Caki2 (cell line): ENCODE measurements around the gene JMY. TPM values are rescaled to one million over a fixed set of nuclear protein-coding genes. Genes with fewer than 3 reads are reported as not detected.

Experiments
- DNase-seq: peaks from one replicate; pipeline ENCODE4 v3.0.0-alpha.2; 2015; ENCODE audit warnings: low read depth
- in situ Hi-C: cut with HindIII; loops from 2 replicates; pipeline ENCODE4 v1.10.0; 2016; ENCODE audit warnings: low sequenced_read_pairs, low pct_unique_long_range_greater_than_20kb, mixed read lengths
- total RNA-seq: library from RNA; depleted of rRNA; stranded (reverse); fragments of >200 nt; shearing (Covaris generic); gene quantifications from 2 replicates; pipeline ENCODE4 v1.2.3, GENCODE V29; 2014; ENCODE audit warnings: low replicate concordance

The JMY gene
- total RNA-seq, 1 experiment from 2014 or later = 6.7 TPM

DNA sequence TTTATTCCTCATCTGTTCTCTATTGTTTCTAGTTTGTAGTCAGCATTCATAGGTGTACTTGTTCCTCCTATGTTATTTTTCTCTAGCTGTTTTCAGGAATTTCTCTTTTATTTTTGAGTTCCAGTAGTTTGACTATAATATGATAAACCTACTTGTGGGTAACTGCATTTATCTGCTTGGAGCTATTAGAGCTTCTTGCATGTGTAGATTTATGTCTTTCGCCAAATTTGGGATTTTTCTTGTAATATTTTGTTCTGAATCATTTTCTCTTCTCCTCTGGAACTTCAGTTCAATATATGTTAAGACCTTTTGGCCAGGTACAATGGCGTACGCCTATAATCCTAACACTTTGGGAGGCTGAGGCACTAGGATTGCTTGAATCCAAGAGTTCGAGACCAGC is 37.4 kb downstream of the JMY start:
- in situ Hi-C loops = no loop called here

DNA sequence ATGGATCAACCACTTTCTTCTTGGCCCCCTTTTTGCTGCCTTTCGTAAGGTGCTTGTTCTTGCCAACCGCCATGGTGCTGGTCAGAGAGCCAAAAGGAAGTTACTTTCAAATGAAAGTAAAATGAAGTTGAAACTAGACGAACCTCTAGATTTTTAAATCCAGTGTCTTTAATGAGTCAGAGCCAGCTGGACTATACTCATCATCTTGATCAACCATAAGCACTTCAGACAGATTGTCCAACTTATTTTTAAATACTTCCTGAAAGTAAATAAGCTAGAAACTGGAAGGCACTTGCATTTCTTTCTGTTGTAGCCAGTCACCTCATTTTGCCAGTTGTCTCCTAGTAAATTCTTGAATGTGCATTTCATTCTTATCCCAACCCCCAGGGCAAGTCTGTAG is 48.9 kb downstream of the JMY start:
- DNase-seq = no peak
- in situ Hi-C loops = no loop called here

More for the DNA sequence above, 37.4 kb downstream of the JMY start:
- DNase-seq = no peak

DNA sequence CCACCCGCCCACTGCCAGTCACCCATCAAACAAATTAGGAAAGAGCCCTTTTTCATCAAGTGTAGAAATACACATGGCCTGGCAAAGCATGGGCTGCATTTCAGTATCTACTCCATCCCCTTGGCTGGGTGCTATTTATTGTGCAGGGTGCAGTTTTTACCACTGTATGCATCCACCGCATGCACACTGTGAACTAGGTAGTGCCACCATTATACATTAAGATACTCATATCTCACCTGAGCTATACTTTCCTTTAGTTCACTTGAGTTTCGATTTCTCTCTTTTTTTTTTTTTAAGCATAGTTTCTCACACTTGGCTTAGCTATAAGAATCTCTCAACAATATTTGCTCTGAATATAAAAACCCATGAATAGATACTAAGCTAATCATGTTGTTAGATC is 49.4 kb downstream of the JMY start:
- no peak for DNase-seq
- in situ Hi-C loops = no loop called here

DNA sequence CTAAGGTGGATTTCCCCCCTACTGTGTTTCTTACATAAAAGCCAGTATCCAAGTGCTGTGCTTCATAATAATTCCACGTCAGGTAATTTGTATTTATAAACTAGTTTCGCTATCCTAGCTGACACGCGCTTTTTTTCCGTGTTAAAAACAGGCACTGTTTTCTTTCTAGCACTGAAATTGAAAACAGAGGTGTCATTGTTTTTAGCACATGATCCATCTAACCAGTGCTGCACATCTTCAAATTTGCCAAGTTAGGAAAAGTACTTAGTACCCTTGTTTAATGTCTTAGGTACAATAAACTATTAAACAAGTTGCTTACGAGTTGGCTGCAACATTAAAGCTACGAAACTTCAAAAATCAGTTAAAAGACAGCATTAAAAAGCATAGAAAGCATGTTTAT is 49.9 kb downstream of the JMY start:
- in situ Hi-C loops = no loop called here
- no peak for DNase-seq

DNA sequence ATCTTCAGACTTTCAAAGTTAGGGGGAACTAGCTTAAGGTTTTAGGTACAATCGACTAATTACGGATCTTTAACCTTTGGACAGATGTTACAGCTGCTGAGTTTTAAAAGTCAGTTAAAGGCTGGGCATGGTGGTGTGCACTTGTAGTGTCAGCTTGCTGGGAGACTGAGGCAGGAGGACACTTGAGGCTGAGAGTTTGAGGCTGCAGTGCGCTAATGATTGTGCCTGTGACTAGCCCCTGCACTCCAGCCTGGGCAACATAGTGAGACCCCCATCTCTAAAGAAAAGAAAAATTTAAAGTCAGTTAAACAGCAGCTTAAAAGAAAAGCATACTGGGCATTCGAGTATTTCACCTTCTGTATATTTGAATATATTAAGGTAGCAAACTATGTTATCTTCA is 51.4 kb downstream of the JMY start:
- in situ Hi-C loops = no loop called here

DNA sequence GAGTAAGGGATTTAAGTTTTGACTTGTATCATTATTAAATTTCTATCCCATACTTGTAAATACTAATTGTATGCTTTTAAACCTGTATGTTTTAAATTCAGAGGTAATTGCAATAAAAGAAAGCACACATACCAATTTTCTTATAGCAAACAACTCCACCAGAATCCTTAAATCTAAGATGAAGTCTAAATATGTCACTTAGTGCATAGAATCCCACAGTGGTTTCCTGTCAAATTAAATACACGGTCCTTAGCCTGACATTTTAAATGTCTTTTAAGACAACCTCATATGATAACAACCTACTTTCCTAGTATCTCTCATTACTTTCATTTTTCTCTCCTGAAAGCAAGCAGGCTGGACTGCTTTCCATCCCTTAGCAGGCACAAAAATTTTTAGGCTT is 52.0 kb downstream of the JMY start:
- no peak for DNase-seq
- in situ Hi-C loops = no loop called here

More for the DNA sequence above, 51.4 kb downstream of the JMY start:
- no peak for DNase-seq

DNA sequence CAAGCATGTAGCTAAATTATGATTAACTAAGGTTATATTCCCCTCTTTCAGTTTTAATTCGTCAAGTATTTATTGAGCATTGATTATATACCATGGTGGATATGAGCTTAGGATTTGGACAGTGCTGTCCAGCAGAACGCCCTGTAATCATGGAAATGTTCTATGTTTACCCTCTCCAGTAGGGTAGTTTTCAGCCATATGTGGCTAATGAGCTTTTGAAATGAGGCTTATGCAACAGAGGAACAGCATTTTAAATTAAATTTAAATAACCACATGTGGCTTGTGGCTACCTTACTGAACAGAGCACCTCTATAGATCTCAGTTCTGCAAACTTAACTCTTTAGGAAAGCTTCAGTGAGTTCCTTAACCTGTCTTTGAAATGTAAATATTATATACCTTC is 59.1 kb downstream of the JMY start:
- DNase-seq = no peak
- in situ Hi-C loops = no loop called here

DNA sequence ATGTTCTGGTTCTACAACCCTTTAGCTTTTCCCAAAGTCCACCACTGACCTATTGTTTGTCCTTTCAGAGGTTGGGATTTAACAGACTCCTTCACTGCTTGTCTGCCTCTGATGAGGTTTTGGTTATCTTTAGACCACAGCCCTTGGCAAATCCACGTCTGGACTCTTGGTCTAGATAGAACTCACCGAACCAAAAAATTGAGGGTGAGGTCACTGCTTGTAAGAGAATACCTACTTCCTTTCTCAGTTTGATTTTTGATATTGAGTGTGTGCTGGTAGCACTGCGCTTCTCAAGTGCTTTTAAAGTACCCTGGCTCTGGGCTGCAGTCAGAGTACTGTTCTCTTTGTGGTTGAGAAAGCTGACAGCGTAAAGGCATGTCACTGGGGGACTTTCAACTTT is 61.7 kb downstream of the JMY start:
- DNase-seq = no peak

DNA sequence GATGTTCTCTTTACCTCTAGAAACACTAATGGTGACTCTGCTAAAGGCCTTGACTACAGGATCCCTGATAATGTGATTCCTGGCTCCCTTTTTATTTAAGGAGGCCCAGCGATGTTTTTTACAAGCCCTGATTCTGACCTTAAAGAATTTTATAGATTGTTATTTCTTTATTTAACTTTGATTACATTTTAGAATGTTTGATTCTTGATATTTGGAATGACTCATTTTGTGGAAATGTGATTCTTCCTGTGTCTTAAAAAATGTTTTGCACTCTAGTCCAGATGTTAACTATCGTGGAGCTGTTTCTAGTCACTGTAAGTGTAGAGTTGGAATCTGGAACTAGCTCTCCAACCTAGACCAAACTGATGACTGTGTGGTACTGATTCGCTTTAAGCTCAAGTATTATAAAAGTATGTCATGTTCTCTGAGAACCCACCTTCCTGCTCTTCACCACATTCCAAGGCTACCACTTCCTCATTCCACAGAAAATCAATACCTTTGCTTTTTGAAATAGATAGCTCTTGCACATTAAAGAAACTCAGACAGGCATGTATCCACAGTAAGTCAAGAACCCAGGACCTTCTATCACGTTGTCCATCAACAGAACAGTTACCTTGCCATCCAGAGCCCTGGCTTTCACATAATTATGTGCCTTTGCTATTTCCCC is 65.2 kb downstream of the JMY start:
- in situ Hi-C loops = no loop called here
- DNase-seq = no peak

More for the DNA sequence above, 61.7 kb downstream of the JMY start:
- in situ Hi-C loops = no loop called here

DNA sequence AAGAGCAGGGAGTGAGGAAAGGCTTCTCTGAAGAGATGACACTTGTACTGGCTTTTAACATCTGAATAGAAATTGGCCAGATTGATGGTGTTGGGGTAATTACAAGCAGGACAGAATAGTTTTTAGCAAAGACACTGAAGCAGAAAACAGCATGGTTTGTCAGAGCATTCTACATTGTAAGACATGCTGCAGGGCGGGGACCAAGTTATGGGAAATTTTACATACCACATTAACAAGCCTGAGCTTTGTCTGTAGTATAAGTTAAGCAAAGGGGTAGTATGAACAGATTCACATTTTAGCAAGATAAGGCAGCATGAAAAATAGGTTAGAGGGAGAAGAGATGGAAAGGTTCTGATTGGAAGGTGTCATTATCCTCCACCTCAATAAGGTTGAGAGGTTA is 66.5 kb downstream of the JMY start:
- DNase-seq = no peak
- in situ Hi-C loops = no loop called here

DNA sequence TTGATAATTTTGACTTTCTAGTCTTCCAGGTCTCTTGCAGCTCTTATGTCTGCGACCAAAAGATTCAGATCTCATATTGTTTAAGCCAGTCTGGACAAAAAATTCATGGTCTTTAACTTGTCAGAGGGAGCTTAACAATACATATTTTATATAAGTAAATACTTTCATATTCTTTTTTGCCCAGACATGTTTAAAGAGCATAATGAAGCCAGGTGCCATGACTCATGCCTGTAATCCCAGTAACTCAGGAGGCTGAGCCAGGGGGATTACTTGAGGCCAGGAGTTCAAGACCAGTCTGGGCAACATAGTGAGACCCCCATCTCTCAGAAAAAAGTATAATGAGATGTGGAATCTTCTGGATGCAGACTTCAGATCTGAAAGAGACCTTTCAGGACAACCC is 69.8 kb downstream of the JMY start:
- in situ Hi-C loops = no loop called here

DNA sequence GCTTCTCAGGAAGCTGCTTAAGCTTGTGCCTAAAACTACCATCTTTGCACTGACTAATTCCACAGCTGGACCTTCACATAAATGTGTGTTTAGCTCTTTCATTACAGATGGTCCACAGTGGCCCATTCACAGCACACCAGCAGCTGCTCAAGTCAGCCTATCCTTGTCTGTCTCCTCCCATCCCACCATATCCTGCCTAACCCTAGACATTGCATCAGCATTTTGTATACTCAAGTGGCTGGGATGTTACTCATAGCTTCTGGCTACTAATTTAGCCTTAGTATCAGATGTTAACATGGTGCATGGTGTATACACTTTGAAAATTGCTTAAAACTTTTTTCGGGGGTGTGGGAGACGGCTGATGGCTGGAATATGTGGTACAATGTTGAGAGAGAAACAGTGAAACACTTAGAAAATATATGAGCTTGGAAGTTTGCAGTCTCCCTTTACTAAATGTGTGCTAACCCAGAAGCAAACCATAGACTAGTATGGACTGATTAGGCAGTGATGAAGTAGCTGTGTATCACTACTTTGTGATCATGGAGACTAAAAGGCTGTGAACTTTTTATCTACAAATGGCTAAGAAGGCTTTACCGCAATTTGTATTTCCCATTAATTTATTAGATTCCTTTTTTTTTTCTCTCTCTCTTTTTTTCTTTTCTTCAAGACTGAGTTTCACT is 83.1 kb downstream of the JMY start:
- DNase-seq = peak; percentile 22
- in situ Hi-C loops = no loop called here

More for the DNA sequence above, 69.8 kb downstream of the JMY start:
- no peak for DNase-seq

DNA sequence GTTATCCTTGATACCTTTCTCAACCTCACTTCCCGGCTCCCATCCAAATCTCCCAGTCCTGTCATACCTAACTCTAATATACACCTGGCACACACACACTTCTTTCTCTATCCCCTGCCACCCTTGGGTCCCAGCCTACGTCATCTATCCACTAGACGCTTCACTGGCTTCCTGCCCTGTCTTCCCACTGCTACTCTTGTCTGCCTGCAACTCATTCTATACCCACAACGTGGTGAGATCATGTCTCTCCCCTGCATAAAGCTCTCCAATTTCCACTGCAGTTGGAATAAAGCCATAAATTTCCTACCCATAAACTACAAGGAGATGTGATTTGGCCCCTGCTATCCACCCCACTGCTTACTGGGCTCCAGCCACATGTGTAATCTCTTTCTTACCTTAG is 93.5 kb downstream of the JMY start:
- no peak for DNase-seq
- in situ Hi-C loops = no loop called here

DNA sequence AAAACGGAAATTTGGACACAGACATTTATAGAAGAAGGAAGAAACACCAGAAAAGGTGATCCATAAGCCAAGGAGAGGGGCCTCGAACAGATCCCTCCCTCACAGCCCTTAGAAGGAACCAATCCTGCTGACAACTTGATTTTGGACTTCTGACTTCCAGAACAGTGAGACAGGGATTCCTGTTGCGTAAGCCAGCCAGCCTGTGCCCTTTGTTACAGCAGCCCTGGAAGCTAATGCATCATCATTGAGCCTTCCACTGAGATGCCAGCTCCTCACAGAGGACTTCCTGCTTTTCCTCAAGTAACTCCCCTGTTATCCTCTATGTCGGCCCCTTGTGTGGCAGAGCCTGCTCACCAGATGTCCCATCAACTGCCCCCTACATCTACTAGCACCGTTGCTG is 94.1 kb downstream of the JMY start:
- in situ Hi-C loops = no loop called here
- no peak for DNase-seq

DNA sequence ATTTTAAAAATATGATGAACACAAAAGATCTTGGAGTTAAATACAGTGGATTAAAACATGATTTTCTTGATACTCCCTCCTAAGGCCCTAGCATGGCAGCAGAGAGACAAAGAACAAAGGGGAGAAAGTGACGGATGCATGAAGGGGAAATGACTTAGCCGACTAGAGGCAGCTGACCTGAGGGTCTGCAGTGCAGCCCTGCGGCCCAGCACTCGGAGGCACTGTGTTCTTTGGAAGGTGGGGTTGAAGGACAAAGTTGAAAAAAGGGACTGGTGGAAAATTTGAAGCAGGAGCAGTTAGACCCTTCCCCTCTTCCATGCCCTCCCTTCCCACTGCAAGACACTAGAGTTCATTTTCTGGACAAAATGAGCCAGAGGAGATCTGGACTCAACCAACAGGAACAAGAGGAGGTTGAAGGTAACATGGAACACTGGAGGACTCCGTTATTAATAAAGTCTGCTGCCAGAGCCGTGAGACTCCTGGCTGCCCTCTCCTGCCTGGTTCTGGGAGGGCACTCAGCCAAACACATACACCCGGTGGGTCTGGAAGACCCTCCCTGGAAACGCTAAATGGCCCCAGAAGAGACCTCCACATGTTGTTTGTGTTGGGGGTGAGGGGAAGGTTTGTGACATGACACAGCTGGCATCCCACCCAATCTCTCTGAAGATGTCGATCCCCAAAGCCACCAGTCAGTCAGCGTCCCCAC is 98.1 kb downstream of the JMY start:
- no peak for DNase-seq

DNA sequence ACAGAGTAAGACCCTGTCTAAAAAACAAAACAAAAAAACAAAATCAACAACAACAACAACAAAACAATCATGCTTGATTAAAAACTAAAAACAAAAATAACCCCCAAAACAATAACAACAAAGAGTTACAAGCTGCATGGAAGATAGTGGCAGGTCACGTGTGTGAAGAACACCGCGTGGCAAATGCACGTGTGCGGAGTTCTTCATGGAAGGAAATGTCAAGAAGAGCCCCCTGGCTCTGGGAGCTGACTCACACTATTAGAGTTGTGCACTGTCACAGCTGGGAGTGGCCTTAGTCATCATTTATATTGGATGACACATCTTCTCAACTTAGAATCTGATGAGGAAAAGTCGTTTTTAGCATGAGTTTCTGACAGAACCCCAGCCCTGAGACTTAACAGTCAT is 110.5 kb downstream of the JMY start:
- DNase-seq = peak; percentile 31
- in situ Hi-C loops = no loop called here

More for the DNA sequence above, 98.1 kb downstream of the JMY start:
- in situ Hi-C loops = no loop called here

DNA sequence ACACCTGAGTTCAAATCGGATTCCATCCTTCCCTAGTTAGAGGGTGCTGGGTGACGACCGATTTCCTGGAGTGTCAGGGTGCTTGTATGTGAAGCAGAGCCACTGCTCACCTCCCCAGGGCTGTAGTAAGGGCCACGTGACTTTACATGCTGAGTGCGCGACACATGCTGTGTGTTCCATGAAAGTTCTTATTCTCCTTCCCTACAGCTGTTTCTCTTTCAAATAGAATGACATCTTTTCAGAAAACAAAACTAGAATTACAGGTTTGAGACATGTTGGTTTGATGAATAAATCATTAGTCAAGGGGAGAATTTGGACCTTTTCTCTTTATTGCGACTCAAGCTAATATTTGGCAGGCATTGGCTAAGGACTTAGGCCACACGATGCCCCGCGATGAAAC is 113.1 kb downstream of the JMY start:
- in situ Hi-C loops = no loop called here
- no peak for DNase-seq

DNA sequence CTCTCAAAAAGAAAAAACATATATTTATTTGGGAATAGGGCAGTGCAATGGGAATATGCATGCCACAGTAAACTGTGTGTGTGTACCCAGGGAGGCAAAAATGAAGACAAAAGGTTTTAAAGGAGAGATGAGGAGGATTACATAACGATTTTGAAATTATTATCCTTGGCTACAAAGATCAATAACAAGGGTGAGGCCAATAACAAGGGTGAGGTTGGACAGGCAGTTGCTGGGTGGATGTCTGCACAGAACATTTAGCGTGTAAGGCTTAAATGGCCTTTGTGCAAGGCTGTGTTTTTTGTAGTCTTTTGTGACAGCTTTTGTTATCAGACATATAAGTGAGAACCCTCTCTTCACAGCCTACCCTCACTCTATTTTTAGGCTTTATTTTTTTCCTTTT is 114.0 kb downstream of the JMY start:
- DNase-seq = no peak
- in situ Hi-C loops = no loop called here

DNA sequence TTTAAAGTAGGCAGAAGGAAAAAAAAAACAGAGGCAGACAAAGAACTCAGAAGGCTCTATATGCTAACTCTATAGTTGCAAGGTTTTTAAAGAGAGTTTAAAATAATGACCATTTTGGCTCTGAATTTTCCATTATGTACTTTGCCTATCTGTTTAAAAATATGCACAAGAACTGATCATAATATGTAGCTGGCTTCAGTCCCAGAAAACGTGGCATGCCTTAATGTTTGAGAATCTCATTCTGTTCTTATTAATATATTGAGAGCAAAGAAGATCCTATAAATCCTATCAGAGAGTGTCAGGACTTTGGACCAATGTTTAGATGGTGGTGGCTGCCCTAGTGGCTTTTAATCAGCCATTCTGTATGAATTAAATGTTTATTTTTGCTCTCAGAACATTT is 121.5 kb downstream of the JMY start:
- in situ Hi-C loops = no loop called here
- DNase-seq = no peak
